NB4 (cell line): ENCODE data around the gene CERT1.
A peak's percentile ranks its signal among the peaks of the same experiment; 100 is the strongest.

Source experiments
- DNase-seq: peaks from one replicate; pipeline ENCODE4 v3.0.0; 2010; ENCODE audit warnings: low read depth
- H3K4me3 ChIP-seq: one replicate; pipeline ENCODE4 v1.5.1; 2011; ENCODE audit warnings: mild to moderate bottlenecking, low read depth, low read length, moderate library complexity
- MYC ChIP-seq: IDR thresholded peaks from 2 replicates; pipeline ENCODE4 v1.6.1; 2011; ENCODE audit warnings: low read depth, low read length
- POLR2A ChIP-seq: IDR thresholded peaks from 2 replicates; pipeline ENCODE4 v1.6.1; 2011; ENCODE audit warnings: mild to moderate bottlenecking; ENCODE audit not compliant: insufficient read length; ENCODE audit errors: extremely low read depth
- TF ChIP-seq, protein P1 (sequence below): IDR thresholded peaks from one replicate; pipeline ENCODE4 v1.5.1; 2012; ENCODE audit warnings: low read depth, low read length
- TF ChIP-seq, protein P2 (sequence below): IDR thresholded peaks from 2 replicates; pipeline ENCODE4 v1.6.1; 2011; ENCODE audit warnings: low read depth, low read length

CERT1 gene

DNA sequence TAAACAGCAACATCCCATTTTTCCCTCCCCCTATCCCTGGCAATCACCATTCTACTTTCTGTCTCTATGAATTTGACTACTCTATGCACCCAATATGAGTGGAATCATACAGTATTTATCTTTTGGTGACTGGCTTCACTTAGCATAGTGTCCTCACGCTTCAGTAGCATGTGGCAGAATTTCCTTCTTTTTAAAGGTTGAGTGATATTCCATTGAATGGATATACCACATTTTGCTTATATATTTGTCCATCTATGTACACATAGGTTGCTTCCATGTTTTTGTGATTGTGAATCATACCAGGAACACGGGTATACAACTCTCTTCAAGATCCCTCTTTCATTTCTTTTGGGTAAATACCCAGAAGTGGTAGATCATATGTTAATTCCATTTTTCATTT is 69.9 kb downstream of the CERT1 start:
- no peak for DNase-seq
- H3K4me3 ChIP-seq: no peak overlapping the region

DNA sequence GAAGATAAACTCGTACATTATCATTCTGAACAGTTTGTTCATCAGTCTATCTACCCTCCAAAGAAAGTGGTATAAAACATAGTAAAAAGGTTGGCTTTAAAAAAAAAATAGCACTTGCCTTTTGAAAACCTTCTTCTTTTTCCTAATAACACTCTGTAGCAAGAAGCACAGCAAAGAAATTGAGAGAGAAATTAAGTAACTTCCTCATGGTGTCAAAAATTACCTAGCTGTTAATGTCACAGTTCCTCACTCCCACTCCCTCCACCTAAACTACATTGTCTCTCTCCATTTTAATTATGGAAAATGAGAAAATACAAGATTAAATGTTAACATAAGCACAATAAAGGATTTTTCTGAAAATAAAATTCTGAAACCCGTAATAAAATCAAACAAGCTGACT is 72.2 kb downstream of the CERT1 start:
- no peak overlapping the region for H3K4me3 ChIP-seq
- TF ChIP-seq, protein P1, sequence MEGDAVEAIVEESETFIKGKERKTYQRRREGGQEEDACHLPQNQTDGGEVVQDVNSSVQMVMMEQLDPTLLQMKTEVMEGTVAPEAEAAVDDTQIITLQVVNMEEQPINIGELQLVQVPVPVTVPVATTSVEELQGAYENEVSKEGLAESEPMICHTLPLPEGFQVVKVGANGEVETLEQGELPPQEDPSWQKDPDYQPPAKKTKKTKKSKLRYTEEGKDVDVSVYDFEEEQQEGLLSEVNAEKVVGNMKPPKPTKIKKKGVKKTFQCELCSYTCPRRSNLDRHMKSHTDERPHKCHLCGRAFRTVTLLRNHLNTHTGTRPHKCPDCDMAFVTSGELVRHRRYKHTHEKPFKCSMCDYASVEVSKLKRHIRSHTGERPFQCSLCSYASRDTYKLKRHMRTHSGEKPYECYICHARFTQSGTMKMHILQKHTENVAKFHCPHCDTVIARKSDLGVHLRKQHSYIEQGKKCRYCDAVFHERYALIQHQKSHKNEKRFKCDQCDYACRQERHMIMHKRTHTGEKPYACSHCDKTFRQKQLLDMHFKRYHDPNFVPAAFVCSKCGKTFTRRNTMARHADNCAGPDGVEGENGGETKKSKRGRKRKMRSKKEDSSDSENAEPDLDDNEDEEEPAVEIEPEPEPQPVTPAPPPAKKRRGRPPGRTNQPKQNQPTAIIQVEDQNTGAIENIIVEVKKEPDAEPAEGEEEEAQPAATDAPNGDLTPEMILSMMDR: no peak
- TF ChIP-seq, protein P2, sequence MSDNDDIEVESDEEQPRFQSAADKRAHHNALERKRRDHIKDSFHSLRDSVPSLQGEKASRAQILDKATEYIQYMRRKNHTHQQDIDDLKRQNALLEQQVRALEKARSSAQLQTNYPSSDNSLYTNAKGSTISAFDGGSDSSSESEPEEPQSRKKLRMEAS: no peak
- TF ChIP-seq POLR2A (no peak), MYC (no peak)
- DNase-seq: peak; percentile 6

More for the DNA sequence above, 69.9 kb downstream of the CERT1 start:
- TF ChIP-seq MYC (no peak), POLR2A (no peak)
- TF ChIP-seq, protein P2: no peak
- TF ChIP-seq, protein P1: no peak

DNA sequence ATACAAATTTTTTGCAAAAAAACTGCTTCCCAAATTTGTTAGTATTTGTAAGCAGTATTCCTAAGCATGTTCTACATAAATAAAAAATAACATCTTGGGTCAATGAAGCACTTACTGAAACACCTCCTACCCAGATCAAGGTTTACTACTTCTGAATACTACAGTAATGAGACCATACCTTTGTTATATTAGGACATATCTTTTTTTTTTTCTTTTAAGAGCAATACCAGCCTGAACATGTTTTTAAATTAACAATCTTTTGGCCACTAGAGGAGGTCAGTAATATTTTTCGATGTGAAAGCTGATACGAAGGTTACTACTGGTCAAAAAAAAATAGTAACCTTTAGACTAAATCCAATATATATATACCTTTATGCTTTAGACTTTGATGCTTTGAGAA is 72.7 kb downstream of the CERT1 start:
- DNase-seq: no peak
- TF ChIP-seq, protein P2: no peak
- TF ChIP-seq MYC (no peak), POLR2A (no peak)
- TF ChIP-seq, protein P1: no peak

DNA sequence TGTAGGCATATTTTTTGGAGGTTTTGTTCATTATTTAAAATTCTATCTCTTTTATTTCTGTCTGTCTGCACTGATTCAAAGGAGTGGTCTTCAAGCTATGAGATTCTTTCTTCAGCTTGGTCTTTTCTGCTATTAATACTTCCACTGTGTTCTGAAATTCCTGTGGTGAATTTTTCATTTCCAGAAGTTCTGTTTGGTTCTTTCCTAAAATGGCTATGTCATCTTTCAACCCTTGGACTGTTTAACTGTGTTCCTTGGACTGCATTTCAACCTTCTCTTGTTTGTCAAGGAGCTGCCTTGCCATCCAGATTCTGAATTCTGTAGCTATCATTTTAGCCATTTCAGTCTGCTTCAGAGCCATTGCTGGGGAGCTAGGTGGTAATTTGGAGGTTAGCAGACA is 76.3 kb downstream of the CERT1 start:
- no peak for DNase-seq
- H3K4me3 ChIP-seq: no peak overlapping the region
- TF ChIP-seq MYC (no peak), POLR2A (no peak)
- TF ChIP-seq, protein P1: no peak
- TF ChIP-seq, protein P2: no peak

More for the DNA sequence above, 72.7 kb downstream of the CERT1 start:
- H3K4me3 ChIP-seq: no peak overlapping the region

DNA sequence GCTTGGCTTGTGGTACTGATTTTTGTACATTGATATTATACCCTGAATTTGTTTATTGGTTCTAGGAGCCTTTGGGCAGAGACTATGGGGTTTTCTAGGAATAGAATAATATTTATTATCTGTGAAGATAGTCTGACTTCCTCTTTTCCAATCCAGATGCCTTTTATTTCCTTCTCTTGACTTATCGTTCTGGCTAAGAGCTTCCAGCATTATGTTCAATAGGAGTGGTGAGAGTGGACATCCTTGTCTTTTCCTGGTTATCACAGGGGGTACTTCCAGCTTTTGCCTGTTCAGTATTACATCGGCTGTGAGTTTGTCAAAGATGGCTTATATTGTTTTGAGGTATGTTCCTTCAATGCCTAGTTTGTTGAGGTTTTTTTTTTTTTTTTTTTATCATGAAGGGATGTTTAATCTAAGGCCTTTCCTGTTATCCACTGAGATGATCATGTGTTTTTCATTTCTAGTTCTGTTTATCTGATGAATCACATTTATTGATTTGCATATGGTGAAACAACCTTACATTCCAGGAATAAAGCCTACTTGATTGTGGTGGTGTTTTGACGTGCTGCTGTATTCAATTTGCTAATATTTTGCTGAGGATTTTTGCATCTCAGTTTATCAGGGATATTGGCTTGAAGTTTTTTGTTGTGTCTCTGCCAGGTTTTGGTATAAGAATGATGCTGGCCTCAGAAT is 77.5 kb downstream of the CERT1 start:
- TF ChIP-seq, protein P2: no peak
- TF ChIP-seq, protein P1: no peak
- no peak overlapping the region for H3K4me3 ChIP-seq

DNA sequence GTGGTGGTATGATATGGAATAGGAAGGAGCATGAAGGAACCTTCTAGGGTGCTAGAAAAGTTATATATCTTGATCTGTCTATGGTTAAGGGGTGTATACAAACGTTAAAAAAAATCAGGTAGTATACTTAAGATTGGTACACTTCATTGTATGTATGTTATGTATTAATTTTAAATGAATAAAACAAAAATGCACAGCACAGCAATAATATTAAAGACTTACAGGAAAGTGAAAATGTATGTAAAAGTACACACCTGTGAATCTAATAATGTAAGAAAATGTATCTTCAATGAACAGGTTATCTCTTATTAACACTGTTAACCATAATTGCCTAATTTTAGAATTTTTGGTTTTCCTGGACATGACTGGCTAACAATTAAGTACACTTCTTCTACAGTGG is 97.2 kb downstream of the CERT1 start:
- H3K4me3 ChIP-seq: no peak overlapping the region
- no peak for TF ChIP-seq MYC
- no peak for TF ChIP-seq POLR2A
- TF ChIP-seq, protein P1: no peak
- TF ChIP-seq, protein P2: no peak
- DNase-seq: no peak

More for the DNA sequence above, 77.5 kb downstream of the CERT1 start:
- no peak for DNase-seq
